GM13977 (cell line): ENCODE results near the gene TSPAN32.

Source experiments
- DNase-seq: peaks from one replicate; pipeline ENCODE4 v3.0.0; 2012; ENCODE audit warnings: low spot score
- in situ Hi-C: fragments of 300-500 bp; cut with MboI; formaldehyde crosslinking; loops from one replicate; pipeline ENCODE4 v1.12.0; 2022; ENCODE audit warnings: low sequenced_read_pairs, low pct_unique_long_range_greater_than_20kb, mixed read lengths, inconsistent platforms; ENCODE audit not compliant: unreplicated experiment
- TF ChIP-seq, protein P1 (sequence below): IDR thresholded peaks from 2 replicates; pipeline ENCODE4 v1.5.1; 2012; ENCODE audit warnings: mild to moderate bottlenecking, control low read depth; ENCODE audit not compliant: insufficient read depth; ENCODE audit errors: extremely low read depth, missing control alignments

TSPAN32 gene

DNA sequence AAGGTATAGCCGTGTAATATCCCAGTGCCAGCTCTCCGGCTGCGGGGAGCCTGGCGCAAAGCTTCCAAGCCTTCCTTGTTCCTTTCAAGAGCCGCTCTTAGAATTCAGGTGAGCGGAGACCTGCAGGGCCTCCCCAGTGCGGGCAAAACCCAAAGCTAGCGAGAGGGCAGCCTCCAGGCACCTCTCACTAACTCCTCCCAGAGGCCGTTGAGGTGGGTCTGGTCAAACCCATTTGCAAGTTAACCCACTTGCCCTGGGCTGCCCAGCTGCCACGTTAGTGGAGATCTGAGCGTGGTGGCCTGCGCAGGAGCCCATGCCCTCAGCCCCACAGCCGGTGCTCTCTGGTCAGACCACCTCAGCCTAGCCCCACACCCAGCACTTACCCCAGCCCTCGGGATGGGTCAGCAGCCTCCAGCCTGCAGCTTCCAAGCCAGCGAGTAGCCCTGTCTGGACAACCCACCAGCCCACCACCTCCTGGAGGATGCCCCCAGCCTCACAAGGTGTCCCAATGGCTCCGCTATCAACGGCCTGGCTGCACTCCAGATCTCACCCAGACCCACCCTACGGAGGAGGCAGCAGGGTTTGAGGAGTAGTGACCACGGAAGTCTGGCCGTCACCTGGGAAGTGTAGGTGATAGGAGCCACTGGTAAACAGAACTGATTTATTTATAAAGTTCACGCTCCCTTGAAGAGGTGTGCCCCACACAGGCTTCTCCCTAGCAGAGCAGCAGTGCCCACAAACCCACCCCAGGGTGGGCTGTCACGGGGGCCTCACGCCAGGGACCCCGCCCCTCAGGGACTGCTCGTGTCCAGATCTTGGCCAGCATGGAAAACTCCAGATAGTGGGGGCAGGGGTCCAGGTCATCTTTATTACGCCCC, 33.7 kb upstream of the TSPAN32 start:
- no peak for DNase-seq
- in situ Hi-C loops: no loop called here
- TF ChIP-seq, protein P1, sequence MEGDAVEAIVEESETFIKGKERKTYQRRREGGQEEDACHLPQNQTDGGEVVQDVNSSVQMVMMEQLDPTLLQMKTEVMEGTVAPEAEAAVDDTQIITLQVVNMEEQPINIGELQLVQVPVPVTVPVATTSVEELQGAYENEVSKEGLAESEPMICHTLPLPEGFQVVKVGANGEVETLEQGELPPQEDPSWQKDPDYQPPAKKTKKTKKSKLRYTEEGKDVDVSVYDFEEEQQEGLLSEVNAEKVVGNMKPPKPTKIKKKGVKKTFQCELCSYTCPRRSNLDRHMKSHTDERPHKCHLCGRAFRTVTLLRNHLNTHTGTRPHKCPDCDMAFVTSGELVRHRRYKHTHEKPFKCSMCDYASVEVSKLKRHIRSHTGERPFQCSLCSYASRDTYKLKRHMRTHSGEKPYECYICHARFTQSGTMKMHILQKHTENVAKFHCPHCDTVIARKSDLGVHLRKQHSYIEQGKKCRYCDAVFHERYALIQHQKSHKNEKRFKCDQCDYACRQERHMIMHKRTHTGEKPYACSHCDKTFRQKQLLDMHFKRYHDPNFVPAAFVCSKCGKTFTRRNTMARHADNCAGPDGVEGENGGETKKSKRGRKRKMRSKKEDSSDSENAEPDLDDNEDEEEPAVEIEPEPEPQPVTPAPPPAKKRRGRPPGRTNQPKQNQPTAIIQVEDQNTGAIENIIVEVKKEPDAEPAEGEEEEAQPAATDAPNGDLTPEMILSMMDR: no peak

DNA sequence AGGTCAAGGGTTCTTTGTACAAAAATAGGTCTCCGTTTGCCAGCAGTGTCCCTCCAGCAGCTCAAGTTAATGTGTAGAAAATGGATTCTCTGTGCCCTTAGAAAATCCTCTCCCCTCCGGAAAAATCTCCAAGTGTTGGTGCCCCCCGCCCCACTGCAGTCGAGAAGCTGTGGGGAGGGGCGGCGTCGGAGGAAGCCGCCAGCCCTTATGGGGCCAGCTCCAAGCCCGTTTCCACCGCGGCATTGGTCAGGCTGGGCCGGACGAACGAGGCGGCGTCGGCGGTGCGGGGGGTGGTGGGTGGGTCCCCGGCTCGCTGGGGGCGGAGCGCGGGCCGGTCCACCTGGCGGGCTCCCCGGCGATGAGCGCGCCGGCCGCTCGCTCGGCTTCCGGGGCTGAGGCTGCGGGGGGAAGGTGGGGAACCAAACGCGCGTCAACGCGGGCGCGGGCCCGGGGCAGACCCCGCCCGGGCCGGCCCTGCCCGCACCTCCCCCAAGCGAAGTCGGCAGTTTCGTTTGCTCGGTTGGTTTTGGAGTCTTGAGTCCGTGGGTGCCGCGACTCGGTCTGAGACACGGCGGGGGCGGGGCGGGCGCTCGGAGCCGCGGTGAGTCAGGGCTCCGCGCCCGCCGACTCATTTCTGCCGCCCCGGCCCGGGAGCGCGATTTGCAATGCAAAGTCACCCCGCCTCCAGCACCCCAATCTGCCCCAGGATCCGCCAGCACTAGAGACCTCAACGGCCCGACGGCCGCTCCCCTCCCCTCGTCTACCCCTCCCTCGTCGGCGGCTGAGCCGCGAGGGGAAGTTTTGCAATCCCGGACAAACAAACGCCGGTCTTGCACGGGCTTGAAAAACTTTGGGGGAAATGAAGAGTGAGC, 32.8 kb upstream of the TSPAN32 start:
- in situ Hi-C loops: no loop called here
- TF ChIP-seq, protein P1: no peak
- DNase-seq: peak; percentile 82

DNA sequence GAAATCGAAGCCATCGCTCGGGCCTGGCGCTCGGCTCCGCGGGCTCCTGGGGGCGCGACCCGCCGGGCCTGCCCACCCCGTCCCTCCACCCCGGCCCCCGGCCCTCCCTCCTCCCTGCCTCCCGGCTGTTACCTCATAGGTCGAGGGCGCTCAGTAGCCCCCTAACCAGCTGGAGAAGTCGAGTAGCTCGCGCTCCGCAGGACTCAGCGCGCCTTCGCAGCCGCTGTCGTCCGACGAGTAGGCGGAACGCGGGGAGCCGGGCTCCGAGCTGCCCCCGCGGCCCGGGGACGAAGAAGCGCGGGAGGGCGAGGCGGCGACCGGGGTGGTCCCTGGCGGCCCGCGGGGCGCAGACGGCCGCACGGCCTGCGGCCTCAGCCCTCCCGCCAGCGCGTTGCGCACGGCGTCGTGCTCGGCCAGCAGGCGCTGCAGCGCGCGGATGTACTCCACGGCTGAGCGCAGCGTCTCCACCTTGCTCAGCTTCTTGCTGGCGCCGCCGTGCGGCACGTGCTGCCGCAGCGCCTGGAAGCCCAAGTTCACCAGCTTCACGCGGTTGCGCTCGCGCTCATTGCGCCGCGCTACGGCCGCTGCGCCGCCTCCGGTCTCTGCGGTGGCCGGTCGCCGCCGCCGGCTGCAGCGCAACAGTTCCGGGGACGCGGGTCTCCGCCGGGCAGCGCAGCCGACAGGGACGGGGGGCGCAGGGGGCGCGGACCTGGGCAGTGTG, 32.1 kb upstream of the TSPAN32 start:
- peak; percentile 44 for DNase-seq
- in situ Hi-C loops: no loop called here
- TF ChIP-seq, protein P1: no peak

DNA sequence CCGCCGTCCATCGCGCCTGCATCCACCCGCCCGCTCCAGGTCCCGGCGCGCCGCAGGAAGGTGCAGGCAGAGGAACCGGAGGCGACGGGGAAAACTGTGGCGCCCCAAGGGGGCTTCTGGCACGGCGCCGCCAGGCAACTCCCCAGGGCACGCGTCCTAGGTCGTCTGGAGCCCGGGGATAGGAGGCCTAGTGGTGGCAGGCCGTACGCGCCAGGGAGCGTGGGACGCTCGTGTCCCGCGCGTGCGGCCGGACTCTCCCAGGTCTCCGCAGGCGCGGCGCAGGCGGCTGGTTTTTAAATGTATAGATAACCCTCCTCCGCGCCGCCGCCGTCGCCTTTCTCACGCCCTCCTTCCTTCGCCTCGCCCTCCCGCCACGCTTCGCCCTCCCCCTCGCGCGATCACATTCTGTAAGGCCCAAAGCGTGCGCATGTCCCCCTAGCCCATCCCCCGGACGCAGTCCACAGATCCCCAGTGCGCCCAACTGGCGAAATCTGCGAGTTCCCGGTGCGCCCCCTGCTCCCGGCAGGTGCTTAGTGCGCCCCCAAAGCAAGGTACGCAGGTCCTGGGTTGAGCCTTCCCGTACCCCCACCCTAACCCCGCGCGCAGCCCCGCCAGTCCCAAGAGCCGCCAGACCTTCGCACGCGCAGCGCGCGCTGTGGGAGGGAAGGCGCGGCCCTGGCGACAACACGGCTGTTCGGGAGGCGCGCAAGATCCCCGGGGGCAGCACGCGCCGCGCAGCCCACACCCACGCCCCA, 31.3 kb upstream of the TSPAN32 start, which contains the start of gene ASCL2:
Gene ASCL2 (minus strand): TSS at position 267 of the 755 bp plus-strand sequence. CDS start 256 bp downstream, at position 11.
- in situ Hi-C loops: no loop called here
- TF ChIP-seq, protein P1: no peak
- DNase-seq: no peak

- DNase-seq: no peak
- TF ChIP-seq, protein P1: no peak
Measured at GRCh38 chr11:2271077-2271326, 30.8 kb upstream of the TSPAN32 start.

More at GRCh38 chr11:2271077-2271326, 30.8 kb upstream of the TSPAN32 start:
- in situ Hi-C loops: no loop called here
